ENCODE results near the gene CEBPZ. TPM values are rescaled to one million over a fixed set of nuclear protein-coding genes. Genes with fewer than 3 reads are reported as not detected.

CEBPZ gene
- total RNA-seq, 4 donors from 2014 or later = 13.9 to 47.5 (median 33.7) TPM

GRCh38 chr2:37244755-37245154, 13.4 kb upstream of the CEBPZ start:
- H3K36me3 ChIP-seq = peaks cover 0 to 97% (median 16%) of the 10 kb centered on the region in 3 donors
- TF ChIP-seq, protein P1, sequence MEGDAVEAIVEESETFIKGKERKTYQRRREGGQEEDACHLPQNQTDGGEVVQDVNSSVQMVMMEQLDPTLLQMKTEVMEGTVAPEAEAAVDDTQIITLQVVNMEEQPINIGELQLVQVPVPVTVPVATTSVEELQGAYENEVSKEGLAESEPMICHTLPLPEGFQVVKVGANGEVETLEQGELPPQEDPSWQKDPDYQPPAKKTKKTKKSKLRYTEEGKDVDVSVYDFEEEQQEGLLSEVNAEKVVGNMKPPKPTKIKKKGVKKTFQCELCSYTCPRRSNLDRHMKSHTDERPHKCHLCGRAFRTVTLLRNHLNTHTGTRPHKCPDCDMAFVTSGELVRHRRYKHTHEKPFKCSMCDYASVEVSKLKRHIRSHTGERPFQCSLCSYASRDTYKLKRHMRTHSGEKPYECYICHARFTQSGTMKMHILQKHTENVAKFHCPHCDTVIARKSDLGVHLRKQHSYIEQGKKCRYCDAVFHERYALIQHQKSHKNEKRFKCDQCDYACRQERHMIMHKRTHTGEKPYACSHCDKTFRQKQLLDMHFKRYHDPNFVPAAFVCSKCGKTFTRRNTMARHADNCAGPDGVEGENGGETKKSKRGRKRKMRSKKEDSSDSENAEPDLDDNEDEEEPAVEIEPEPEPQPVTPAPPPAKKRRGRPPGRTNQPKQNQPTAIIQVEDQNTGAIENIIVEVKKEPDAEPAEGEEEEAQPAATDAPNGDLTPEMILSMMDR (IDR thresholded peaks at IDR 0.05) = no peak
- no peak for TF ChIP-seq POLR2A (IDR thresholded peaks at IDR 0.05)
- no peak overlapping the region for H3K27ac ChIP-seq
- WGBS, 2 donors = 93 to 97% methylated on average over 3 of the region's 3 CpGs
- H3K9me3 ChIP-seq = no peaks in the 10 kb centered on the region
- no peak for DNase-seq
- intact Hi-C loops (cut with DNase I) = no loop called here
- H3K27me3 ChIP-seq = no peaks in the 10 kb centered on the region
- H3K4me1 ChIP-seq = no peaks in the 10 kb centered on the region
- no peak overlapping the region for H3K4me3 ChIP-seq

GRCh38 chr2:37244017-37244416, 12.6 kb upstream of the CEBPZ start:
- H3K36me3 ChIP-seq = peaks cover 0 to 97% (median 16%) of the 10 kb centered on the region in 3 donors

GRCh38 chr2:37243435-37243834, 12.0 kb upstream of the CEBPZ start:
- no peak overlapping the region for H3K4me3 ChIP-seq
- no peak for DNase-seq
- 81 to 86% methylated on average over 4 of the region's 4 CpGs for WGBS, 2 donors
- H3K27me3 ChIP-seq = no peaks in the 10 kb centered on the region
- H3K9me3 ChIP-seq = no peaks in the 10 kb centered on the region
- TF ChIP-seq POLR2A (IDR thresholded peaks at IDR 0.05) = no peak
- TF ChIP-seq, protein P1 (IDR thresholded peaks at IDR 0.05) = no peak
- H3K36me3 ChIP-seq = peaks cover 0 to 97% (median 12%) of the 10 kb centered on the region in 3 donors
- intact Hi-C loops (cut with DNase I) = no loop called here
- H3K27ac ChIP-seq = no peak overlapping the region
- H3K4me1 ChIP-seq = no peaks in the 10 kb centered on the region

More at GRCh38 chr2:37244017-37244416, 12.6 kb upstream of the CEBPZ start:
- H3K27me3 ChIP-seq = no peaks in the 10 kb centered on the region
- DNase-seq = no peak
- WGBS, 2 donors = 58 to 72% methylated on average over 4 of the region's 4 CpGs
- no peak for TF ChIP-seq POLR2A (IDR thresholded peaks at IDR 0.05)
- TF ChIP-seq, protein P1 (IDR thresholded peaks at IDR 0.05) = no peak
- intact Hi-C loops (cut with DNase I) = no loop called here
- no peaks in the 10 kb centered on the region for H3K4me1 ChIP-seq
- no peak overlapping the region for H3K4me3 ChIP-seq
- no peaks in the 10 kb centered on the region for H3K9me3 ChIP-seq
- H3K27ac ChIP-seq = no peak overlapping the region

GRCh38 chr2:37232131-37232933, 936 bp upstream of the CEBPZ start:
- peak overlapping the region; percentile 66 to 96 (median 86) for H3K4me3 ChIP-seq
- WGBS, 2 donors = 13 to 18% methylated on average over 12 to 16 of the region's 18 CpGs
- intact Hi-C loops (cut with DNase I) = no loop called here
- peak overlapping the region; percentile 88 to 96 (median 95) for H3K27ac ChIP-seq
- no peak for DNase-seq
- peaks cover 9 to 40% (median 22%) of the 10 kb centered on the region in 3 donors for H3K4me1 ChIP-seq
- H3K9me3 ChIP-seq = no peaks in the 10 kb centered on the region
- no peaks in the 10 kb centered on the region for H3K27me3 ChIP-seq
- H3K36me3 ChIP-seq = peaks cover 8 to 31% (median 8%) of the 10 kb centered on the region in 3 donors
- TF ChIP-seq, protein P1 (IDR thresholded peaks at IDR 0.05) = no peak
- TF ChIP-seq POLR2A (IDR thresholded peaks at IDR 0.05) = no peak

GRCh38 chr2:37230581-37230980, 815 bp downstream of the CEBPZ start:
- peak overlapping the region; percentile 66 to 96 (median 86) for H3K4me3 ChIP-seq
- no peak for DNase-seq
- intact Hi-C loops (cut with DNase I) = no loop called here
- H3K27me3 ChIP-seq = no peaks in the 10 kb centered on the region
- peaks cover 9 to 53% (median 22%) of the 10 kb centered on the region in 3 donors for H3K4me1 ChIP-seq
- H3K9me3 ChIP-seq = no peaks in the 10 kb centered on the region
- H3K27ac ChIP-seq = peak overlapping the region; percentile 88 to 96 (median 95)
- 1% methylated on average over 8 of the region's 8 CpGs for WGBS, 2 donors
- TF ChIP-seq, protein P1 (IDR thresholded peaks at IDR 0.05) = no peak
- TF ChIP-seq POLR2A (IDR thresholded peaks at IDR 0.05) = no peak
- peaks cover 8 to 28% (median 8%) of the 10 kb centered on the region in 3 donors for H3K36me3 ChIP-seq

All from esophagus squamous epithelium (tissue), 5 donors.